SK-N-SH (cell line): ENCODE results near the gene FDX1. TPM values are rescaled to one million over a fixed set of nuclear protein-coding genes. Genes with fewer than 3 reads are reported as not detected.

Experiments used
- CTCF ChIA-PET: fragments of 300-600, 350-600 bp; formaldehyde crosslinking; extraction: SDS; loops from one replicate; lab custom pipeline; 2021; lab: Yijun Ruan, JAX
- POLR2A ChIA-PET: fragments of 350-600 bp; sonication (Branson Sonifier 250); formaldehyde crosslinking; extraction: SDS; loops from one replicate; lab custom pipeline; 2020; ENCODE audit warnings: antibody characterized with exemption, inconsistent platforms; lab: Yijun Ruan, JAX
- DNase-seq: peaks from one replicate; pipeline ENCODE4 v3.0.0; 2012
- H2AFZ ChIP-seq: fragments of 200-600 bp; sonication (generic); 2 replicates; pipeline ENCODE4 v1.8.1; 2016; ENCODE audit warnings: antibody characterized with exemption, mild to moderate bottlenecking, low read depth
- H3F3A ChIP-seq: fragments of 200-600 bp; sonication (generic); replicated peaks from 2 replicates; pipeline ENCODE3; 2016; ENCODE audit warnings: antibody characterized with exemption, mild to moderate bottlenecking; ENCODE audit not compliant: insufficient read depth
- H3K27ac ChIP-seq, 2 experiments: fragments of 200-500 bp in 1 of 2; fragments of 200-600 bp in 1 of 2; sonication (Bioruptor generic) in 1 of 2; sonication (generic), shearing (Covaris generic) in 1 of 2; 2 replicates each; pipeline versions ENCODE4 v1.5.1 to v1.6.1; 2014 to 2016; ENCODE audit warnings: low read depth in 2 of 2, inconsistent platforms in 1 of 2, low read length in 1 of 2, mild to moderate bottlenecking in 1 of 2, mixed read lengths in 1 of 2
- H3K27me3 ChIP-seq: fragments of 200-600 bp; sonication (generic), shearing (Covaris generic); 2 replicates; pipeline ENCODE4 v1.6.1; 2016; ENCODE audit warnings: mixed run types; ENCODE audit not compliant: insufficient read depth
- H3K36me3 ChIP-seq, 2 experiments: fragments of 200-500 bp in 1 of 2; fragments of 200-600 bp in 1 of 2; sonication (Bioruptor generic) in 1 of 2; sonication (generic) in 1 of 2; replicated peaks in 1 of 2; 2 replicates each; pipeline versions ENCODE3 to v1.5.1; 2014 to 2016; ENCODE audit warnings: low read length in 1 of 2, mild to moderate bottlenecking in 1 of 2; ENCODE audit not compliant: insufficient read depth in 2 of 2, control insufficient read depth in 1 of 2
- H3K4me1 ChIP-seq, 2 experiments: fragments of 200-500 bp in 1 of 2; fragments of 200-600 bp in 1 of 2; sonication (Bioruptor generic) in 1 of 2; sonication (generic), shearing (Covaris generic) in 1 of 2; 2 replicates each; pipeline versions ENCODE4 v1.5.1 to v1.6.1; 2014 to 2016; ENCODE audit warnings: low read depth in 1 of 2, low read length in 1 of 2, mixed run types in 1 of 2; ENCODE audit not compliant: insufficient read depth in 2 of 2, control insufficient read depth in 1 of 2
- H3K4me2 ChIP-seq: fragments of 200-600 bp; sonication (generic), shearing (Covaris generic); 2 replicates; pipeline ENCODE4 v1.6.1; 2017; ENCODE audit warnings: mixed run types
- H3K4me3 ChIP-seq, 2 experiments: fragments of 200-500 bp in 1 of 2; fragments of 200-600 bp in 1 of 2; sonication (Bioruptor generic) in 1 of 2; sonication (generic), shearing (Covaris generic) in 1 of 2; 2 replicates each; pipeline versions ENCODE4 v1.5.1 to v1.8.1; 2014 to 2016; ENCODE audit warnings: low read depth in 2 of 2, inconsistent platforms in 1 of 2, low read length in 1 of 2, mild to moderate bottlenecking in 1 of 2, mixed read lengths in 1 of 2, moderate library complexity in 1 of 2
- H3K79me2 ChIP-seq: fragments of 200-600 bp; sonication (generic); 2 replicates; pipeline ENCODE4 v1.8.1; 2017; ENCODE audit warnings: mild to moderate bottlenecking; ENCODE audit not compliant: insufficient read depth
- H3K9ac ChIP-seq: fragments of 200-600 bp; sonication (generic); 2 replicates; pipeline ENCODE4 v1.6.1; 2017; ENCODE audit warnings: mixed run types
- H3K9me2 ChIP-seq: fragments of 200-600 bp; sonication (generic); 2 replicates; pipeline ENCODE4 v1.6.1; 2017; ENCODE audit warnings: mixed run types
- H3K9me3 ChIP-seq: fragments of 200-600 bp; sonication (generic); 2 replicates; pipeline ENCODE4 v1.6.1; 2017; ENCODE audit warnings: mixed run types, mild to moderate bottlenecking, moderate library complexity
- H4K20me1 ChIP-seq: fragments of 200-600 bp; sonication (generic); 2 replicates; pipeline ENCODE4 v1.6.1; 2017; ENCODE audit warnings: mild to moderate bottlenecking, mixed run types; ENCODE audit not compliant: insufficient read depth
- ELF1 ChIP-seq: IDR thresholded peaks from 2 replicates; pipeline ENCODE4 v1.4.0; 2012
- EP300 ChIP-seq, 2 experiments: IDR thresholded peaks; 2 replicates each; pipeline versions ENCODE4 v1.4.0 to v1.6.1; 2012; ENCODE audit warnings: borderline replicate concordance in 1 of 2, low read depth in 1 of 2, low read length in 1 of 2
- IRF3 ChIP-seq: fragments of 150-350 bp; IDR thresholded peaks from 2 replicates; pipeline ENCODE4 v1.6.1; 2016; ENCODE audit warnings: mild to moderate bottlenecking, low read depth, low read length
- NRF1 ChIP-seq: IDR thresholded peaks from 2 replicates; pipeline ENCODE4 v1.6.1; 2012; ENCODE audit warnings: low read depth, mild to moderate bottlenecking, low read length
- TCF12 ChIP-seq: IDR thresholded peaks from 2 replicates; pipeline ENCODE4 v1.4.0; 2012
- ZBTB33 ChIP-seq: IDR thresholded peaks from 2 replicates; pipeline ENCODE4 v1.4.0; 2012; ENCODE audit warnings: low read depth, borderline replicate concordance
- WGBS: methylation state at CpG from one replicate; pipeline ENCODE4 v1.1.6; 2017; ENCODE audit warnings: low lambda C conversion rate; 5-methylcytosine and 5-hydroxymethylcytosine counted together
- polyA plus RNA-seq, 3 experiments: library from polyadenylated mRNA; depleted of rRNA; stranded (reverse); fragments of >200 nt; gene quantifications; 2 replicates each; pipeline ENCODE4 v1.2.3, GENCODE V29; 2012
- TF ChIP-seq, protein P1 (sequence below): IDR thresholded peaks from 2 replicates; pipeline ENCODE4; 2012

FDX1 gene
- polyA plus RNA-seq, 1 of the 3 experiments (the other 2 are of a cell fraction): 4.0 TPM

- WGBS: 97% methylated on average over 7 of the region's 7 CpGs
- Histone ChIP-seq H4K20me1 (no peaks in the 10 kb centered on the region), H3K79me2 (no peaks in the 10 kb centered on the region), H3K9me2 (no peaks in the 10 kb centered on the region), H3F3A (peaks cover 14% of the 10 kb centered on the region), H3K4me3 (no peak overlapping the region), H3K4me2 (no peak overlapping the region)
- TF ChIP-seq IRF3: no peak
- no peak for TF ChIP-seq NRF1
- no peak for TF ChIP-seq ELF1
- TF ChIP-seq, protein P1, sequence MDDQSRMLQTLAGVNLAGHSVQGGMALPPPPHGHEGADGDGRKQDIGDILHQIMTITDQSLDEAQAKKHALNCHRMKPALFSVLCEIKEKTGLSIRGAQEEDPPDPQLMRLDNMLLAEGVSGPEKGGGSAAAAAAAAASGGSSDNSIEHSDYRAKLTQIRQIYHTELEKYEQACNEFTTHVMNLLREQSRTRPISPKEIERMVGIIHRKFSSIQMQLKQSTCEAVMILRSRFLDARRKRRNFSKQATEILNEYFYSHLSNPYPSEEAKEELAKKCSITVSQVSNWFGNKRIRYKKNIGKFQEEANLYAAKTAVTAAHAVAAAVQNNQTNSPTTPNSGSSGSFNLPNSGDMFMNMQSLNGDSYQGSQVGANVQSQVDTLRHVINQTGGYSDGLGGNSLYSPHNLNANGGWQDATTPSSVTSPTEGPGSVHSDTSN: no peak
- TF ChIP-seq, all 33 proteins: peak for 0
- H3K27me3 ChIP-seq: no peaks in the 10 kb centered on the region
- H3K4me1 ChIP-seq: peaks cover 3 to 14% of the 10 kb centered on the region in 2 experiments
- H2AFZ ChIP-seq: no peak overlapping the region
- ChIA-PET POLR2A (no interaction called here), CTCF (interaction anchor here (0.8 to 3.1 kb wide), 2 partner anchors 10 to 12 kb away, joined by 3 to 15 read pairs; no protein-coding TSS in a partner anchor)
- H3K9me3 ChIP-seq: no peaks in the 10 kb centered on the region
- no peak overlapping the region for H3K9ac ChIP-seq
- H3K36me3 ChIP-seq: peaks cover 0 to under 1% of the 10 kb centered on the region in 2 experiments
- H3K27ac ChIP-seq: no peak overlapping the region
- no peak for DNase-seq
Measured at GRCh38 chr11:110473706-110474105, 44.0 kb downstream of the FDX1 start.

- H3K4me2 ChIP-seq: no peak overlapping the region
- no peak overlapping the region for H2AFZ ChIP-seq
- DNase-seq: no peak
- no peaks in the 10 kb centered on the region for H3K36me3 ChIP-seq
- H4K20me1 ChIP-seq: no peaks in the 10 kb centered on the region
- no peaks in the 10 kb centered on the region for H3K27me3 ChIP-seq
- peaks cover 14% of the 10 kb centered on the region for H3F3A ChIP-seq
- POLR2A ChIA-PET: no interaction called here
- no peaks in the 10 kb centered on the region for H3K9me2 ChIP-seq
- no peak overlapping the region for H3K4me3 ChIP-seq
- CTCF ChIA-PET: interaction anchor here (0.8 to 3.1 kb wide), 2 partner anchors 11 to 13 kb away, joined by 3 to 15 read pairs; no protein-coding TSS in a partner anchor
- H3K27ac ChIP-seq: no peak overlapping the region
- no peaks in the 10 kb centered on the region for H3K9me3 ChIP-seq
- WGBS: 100% methylated on average over 1 of the region's 1 CpG
- TF ChIP-seq TCF12 (no peak), EP300 (IDR thresholded peaks at IDR 0.05; ENCODE audit: borderline replicate concordance in 1 of 2, low read depth in 1 of 2, low read length in 1 of 2) (no peak), IRF3 (no peak), ZBTB33 (no peak)
- H3K9ac ChIP-seq: no peak overlapping the region
- H3K79me2 ChIP-seq: no peaks in the 10 kb centered on the region
- peaks cover 3 to 14% of the 10 kb centered on the region in 2 experiments for H3K4me1 ChIP-seq
Measured at GRCh38 chr11:110474578-110474977, 44.8 kb downstream of the FDX1 start.
